Measurements from ENCODE around the gene PDLIM3. TPM values are rescaled to one million over a fixed set of nuclear protein-coding genes. Genes with fewer than 3 reads are reported as not detected.

The PDLIM3 gene
- polyA plus RNA-seq, 1 of the 3 experiments (the other 2 are of a cell fraction) = 0.08 TPM

DNA sequence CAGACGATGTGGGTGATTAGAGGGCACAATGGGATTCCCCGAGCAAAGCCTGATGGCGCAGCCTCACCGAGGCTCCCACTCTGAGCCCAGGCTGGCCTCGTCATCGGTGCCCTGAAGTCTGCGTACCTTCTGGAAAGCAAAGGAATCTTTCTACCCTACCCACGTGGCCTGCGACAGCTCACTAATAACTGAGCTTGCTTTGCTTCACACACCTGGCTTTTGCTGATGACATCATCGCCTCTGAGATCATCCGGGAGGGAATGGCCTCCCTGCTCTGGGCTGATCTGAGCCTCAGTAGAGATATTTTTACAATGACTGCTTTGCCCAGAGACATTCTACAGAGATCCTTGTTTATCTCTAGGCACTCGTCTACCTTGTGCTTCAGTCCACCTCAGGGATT, 45.4 kb upstream of the PDLIM3 start:
- Histone ChIP-seq H3K9ac (no peak overlapping the region), H3K9me3 (no peaks in the 10 kb centered on the region), H3K9me2 (no peaks in the 10 kb centered on the region), H4K20me1 (ENCODE audit: insufficient read depth) (no peaks in the 10 kb centered on the region), H3K27me3 (ENCODE audit: insufficient read depth) (no peaks in the 10 kb centered on the region), H3K79me2 (ENCODE audit: insufficient read depth) (no peaks in the 10 kb centered on the region), H3F3A (replicated peaks; ENCODE audit: insufficient read depth) (no peaks in the 10 kb centered on the region), H3K4me1 (ENCODE audit: control insufficient read depth in 1 of 2, insufficient read depth in 2 of 2, low read depth in 1 of 2, low read length in 1 of 2) (peaks cover 0 to 8% of the 10 kb centered on the region in 2 experiments; a peak in 2 of 4 replicates), H3K4me3 (ENCODE audit: low read depth in 2 of 2, low read length in 1 of 2) (no peak overlapping the region), H3K27ac (ENCODE audit: low read depth in 2 of 2, low read length in 1 of 2) (no peak overlapping the region), H3K4me2 (no peak overlapping the region), H2AFZ (ENCODE audit: low read depth) (no peak overlapping the region), H3K36me3 (replicated peaks in 1 of 2; ENCODE audit: control insufficient read depth in 1 of 2, insufficient read depth in 2 of 2, low read length in 1 of 2) (no peaks in the 10 kb centered on the region)
- TF ChIP-seq, protein P1, sequence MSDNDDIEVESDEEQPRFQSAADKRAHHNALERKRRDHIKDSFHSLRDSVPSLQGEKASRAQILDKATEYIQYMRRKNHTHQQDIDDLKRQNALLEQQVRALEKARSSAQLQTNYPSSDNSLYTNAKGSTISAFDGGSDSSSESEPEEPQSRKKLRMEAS (IDR thresholded peaks at IDR 0.05; ENCODE audit: low read depth) = no peak
- TF ChIP-seq FOXM1 (IDR thresholded peaks at IDR 0.05; ENCODE audit: low read depth) = no peak
- no peak for TF ChIP-seq SMC3 (IDR thresholded peaks at IDR 0.05; ENCODE audit: low read depth, low read length)
- TF ChIP-seq, protein P2, sequence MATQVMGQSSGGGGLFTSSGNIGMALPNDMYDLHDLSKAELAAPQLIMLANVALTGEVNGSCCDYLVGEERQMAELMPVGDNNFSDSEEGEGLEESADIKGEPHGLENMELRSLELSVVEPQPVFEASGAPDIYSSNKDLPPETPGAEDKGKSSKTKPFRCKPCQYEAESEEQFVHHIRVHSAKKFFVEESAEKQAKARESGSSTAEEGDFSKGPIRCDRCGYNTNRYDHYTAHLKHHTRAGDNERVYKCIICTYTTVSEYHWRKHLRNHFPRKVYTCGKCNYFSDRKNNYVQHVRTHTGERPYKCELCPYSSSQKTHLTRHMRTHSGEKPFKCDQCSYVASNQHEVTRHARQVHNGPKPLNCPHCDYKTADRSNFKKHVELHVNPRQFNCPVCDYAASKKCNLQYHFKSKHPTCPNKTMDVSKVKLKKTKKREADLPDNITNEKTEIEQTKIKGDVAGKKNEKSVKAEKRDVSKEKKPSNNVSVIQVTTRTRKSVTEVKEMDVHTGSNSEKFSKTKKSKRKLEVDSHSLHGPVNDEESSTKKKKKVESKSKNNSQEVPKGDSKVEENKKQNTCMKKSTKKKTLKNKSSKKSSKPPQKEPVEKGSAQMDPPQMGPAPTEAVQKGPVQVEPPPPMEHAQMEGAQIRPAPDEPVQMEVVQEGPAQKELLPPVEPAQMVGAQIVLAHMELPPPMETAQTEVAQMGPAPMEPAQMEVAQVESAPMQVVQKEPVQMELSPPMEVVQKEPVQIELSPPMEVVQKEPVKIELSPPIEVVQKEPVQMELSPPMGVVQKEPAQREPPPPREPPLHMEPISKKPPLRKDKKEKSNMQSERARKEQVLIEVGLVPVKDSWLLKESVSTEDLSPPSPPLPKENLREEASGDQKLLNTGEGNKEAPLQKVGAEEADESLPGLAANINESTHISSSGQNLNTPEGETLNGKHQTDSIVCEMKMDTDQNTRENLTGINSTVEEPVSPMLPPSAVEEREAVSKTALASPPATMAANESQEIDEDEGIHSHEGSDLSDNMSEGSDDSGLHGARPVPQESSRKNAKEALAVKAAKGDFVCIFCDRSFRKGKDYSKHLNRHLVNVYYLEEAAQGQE (IDR thresholded peaks at IDR 0.05; ENCODE audit: low read depth, low read length) = no peak
- no peak for TF ChIP-seq MXI1 (IDR thresholded peaks at IDR 0.05; ENCODE audit: low read depth, low read length)
- TF ChIP-seq GATA2 (CRISPR knock-in tag; IDR thresholded peaks at IDR 0.05) = no peak
- TF ChIP-seq TEAD4 (IDR thresholded peaks at IDR 0.05; ENCODE audit: borderline replicate concordance, insufficient read depth) = no peak
- no peak for TF ChIP-seq RFX5 (IDR thresholded peaks at IDR 0.05; ENCODE audit: low read length)
- TF ChIP-seq, protein P3, sequence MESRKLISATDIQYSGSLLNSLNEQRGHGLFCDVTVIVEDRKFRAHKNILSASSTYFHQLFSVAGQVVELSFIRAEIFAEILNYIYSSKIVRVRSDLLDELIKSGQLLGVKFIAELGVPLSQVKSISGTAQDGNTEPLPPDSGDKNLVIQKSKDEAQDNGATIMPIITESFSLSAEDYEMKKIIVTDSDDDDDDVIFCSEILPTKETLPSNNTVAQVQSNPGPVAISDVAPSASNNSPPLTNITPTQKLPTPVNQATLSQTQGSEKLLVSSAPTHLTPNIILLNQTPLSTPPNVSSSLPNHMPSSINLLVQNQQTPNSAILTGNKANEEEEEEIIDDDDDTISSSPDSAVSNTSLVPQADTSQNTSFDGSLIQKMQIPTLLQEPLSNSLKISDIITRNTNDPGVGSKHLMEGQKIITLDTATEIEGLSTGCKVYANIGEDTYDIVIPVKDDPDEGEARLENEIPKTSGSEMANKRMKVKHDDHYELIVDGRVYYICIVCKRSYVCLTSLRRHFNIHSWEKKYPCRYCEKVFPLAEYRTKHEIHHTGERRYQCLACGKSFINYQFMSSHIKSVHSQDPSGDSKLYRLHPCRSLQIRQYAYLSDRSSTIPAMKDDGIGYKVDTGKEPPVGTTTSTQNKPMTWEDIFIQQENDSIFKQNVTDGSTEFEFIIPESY (IDR thresholded peaks at IDR 0.05; ENCODE audit: borderline replicate concordance, low read depth) = no peak
- TF ChIP-seq MEF2A (IDR thresholded peaks at IDR 0.05; ENCODE audit: borderline replicate concordance, low read depth) = no peak
- TF ChIP-seq, protein P4, sequence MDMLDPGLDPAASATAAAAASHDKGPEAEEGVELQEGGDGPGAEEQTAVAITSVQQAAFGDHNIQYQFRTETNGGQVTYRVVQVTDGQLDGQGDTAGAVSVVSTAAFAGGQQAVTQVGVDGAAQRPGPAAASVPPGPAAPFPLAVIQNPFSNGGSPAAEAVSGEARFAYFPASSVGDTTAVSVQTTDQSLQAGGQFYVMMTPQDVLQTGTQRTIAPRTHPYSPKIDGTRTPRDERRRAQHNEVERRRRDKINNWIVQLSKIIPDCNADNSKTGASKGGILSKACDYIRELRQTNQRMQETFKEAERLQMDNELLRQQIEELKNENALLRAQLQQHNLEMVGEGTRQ (IDR thresholded peaks at IDR 0.05; ENCODE audit: borderline replicate concordance, low read depth, low read length) = no peak
- no peak for TF ChIP-seq GABPA (IDR thresholded peaks at IDR 0.05; ENCODE audit: low read depth)
- TF ChIP-seq EZH2phosphoT487 (IDR thresholded peaks at IDR 0.05; ENCODE audit: borderline replicate concordance, low read depth) = no peak
- TF ChIP-seq, protein P5, sequence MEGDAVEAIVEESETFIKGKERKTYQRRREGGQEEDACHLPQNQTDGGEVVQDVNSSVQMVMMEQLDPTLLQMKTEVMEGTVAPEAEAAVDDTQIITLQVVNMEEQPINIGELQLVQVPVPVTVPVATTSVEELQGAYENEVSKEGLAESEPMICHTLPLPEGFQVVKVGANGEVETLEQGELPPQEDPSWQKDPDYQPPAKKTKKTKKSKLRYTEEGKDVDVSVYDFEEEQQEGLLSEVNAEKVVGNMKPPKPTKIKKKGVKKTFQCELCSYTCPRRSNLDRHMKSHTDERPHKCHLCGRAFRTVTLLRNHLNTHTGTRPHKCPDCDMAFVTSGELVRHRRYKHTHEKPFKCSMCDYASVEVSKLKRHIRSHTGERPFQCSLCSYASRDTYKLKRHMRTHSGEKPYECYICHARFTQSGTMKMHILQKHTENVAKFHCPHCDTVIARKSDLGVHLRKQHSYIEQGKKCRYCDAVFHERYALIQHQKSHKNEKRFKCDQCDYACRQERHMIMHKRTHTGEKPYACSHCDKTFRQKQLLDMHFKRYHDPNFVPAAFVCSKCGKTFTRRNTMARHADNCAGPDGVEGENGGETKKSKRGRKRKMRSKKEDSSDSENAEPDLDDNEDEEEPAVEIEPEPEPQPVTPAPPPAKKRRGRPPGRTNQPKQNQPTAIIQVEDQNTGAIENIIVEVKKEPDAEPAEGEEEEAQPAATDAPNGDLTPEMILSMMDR (IDR thresholded peaks at IDR 0.05) = no peak
- TF ChIP-seq CHD2 (IDR thresholded peaks at IDR 0.05; ENCODE audit: low read length, partially characterized antibody) = no peak
- TF ChIP-seq POLR2AphosphoS5 (IDR thresholded peaks at IDR 0.05; ENCODE audit: low read depth, low read length) = no peak
- TF ChIP-seq RCOR1 (IDR thresholded peaks at IDR 0.05; ENCODE audit: low read length) = no peak
- TF ChIP-seq NRF1 (IDR thresholded peaks at IDR 0.05; ENCODE audit: low read depth, low read length) = no peak
- TF ChIP-seq, protein P6, sequence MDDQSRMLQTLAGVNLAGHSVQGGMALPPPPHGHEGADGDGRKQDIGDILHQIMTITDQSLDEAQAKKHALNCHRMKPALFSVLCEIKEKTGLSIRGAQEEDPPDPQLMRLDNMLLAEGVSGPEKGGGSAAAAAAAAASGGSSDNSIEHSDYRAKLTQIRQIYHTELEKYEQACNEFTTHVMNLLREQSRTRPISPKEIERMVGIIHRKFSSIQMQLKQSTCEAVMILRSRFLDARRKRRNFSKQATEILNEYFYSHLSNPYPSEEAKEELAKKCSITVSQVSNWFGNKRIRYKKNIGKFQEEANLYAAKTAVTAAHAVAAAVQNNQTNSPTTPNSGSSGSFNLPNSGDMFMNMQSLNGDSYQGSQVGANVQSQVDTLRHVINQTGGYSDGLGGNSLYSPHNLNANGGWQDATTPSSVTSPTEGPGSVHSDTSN (IDR thresholded peaks at IDR 0.05) = no peak
- POLR2A ChIA-PET = no interaction called here
- CTCF ChIA-PET = no interaction called here
- 84% methylated on average over 10 of the region's 12 CpGs for WGBS (ENCODE audit: low lambda C conversion rate)
- DNase-seq = no peak
